Vagina (tissue), 2 donors: Measurements from ENCODE around the gene TTC32.

Experiments used
- POLR2A ChIP-seq, 2 donors: fragments of 450-650 bp; IDR thresholded peaks; one replicate each; pipeline ENCODE4 v1.6.1; 2017; ENCODE audit warnings: antibody characterized with exemption in 2 of 2, mild to moderate bottlenecking in 2 of 2, moderate library complexity in 2 of 2
- POLR2AphosphoS5 ChIP-seq, 2 donors: sonication (generic); formaldehyde crosslinking; IDR thresholded peaks; one replicate each; pipeline ENCODE4 v1.9.0; 2017; ENCODE audit warnings: antibody characterized with exemption in 2 of 2, mild to moderate bottlenecking in 2 of 2, low read depth in 1 of 2; ENCODE audit not compliant: insufficient read depth in 1 of 2
- TF ChIP-seq, protein P1 (sequence below), 3 experiments: fragments of 450-650 bp in 2 of 3; fragments of 200-600 bp in 1 of 3; sonication (generic) in 1 of 3; IDR thresholded peaks; one replicate each; pipeline ENCODE4 v1.5.1; 2017 to 2019; ENCODE audit warnings: antibody characterized with exemption in 3 of 3, mild to moderate bottlenecking in 2 of 3, moderate library complexity in 2 of 3

DNA sequence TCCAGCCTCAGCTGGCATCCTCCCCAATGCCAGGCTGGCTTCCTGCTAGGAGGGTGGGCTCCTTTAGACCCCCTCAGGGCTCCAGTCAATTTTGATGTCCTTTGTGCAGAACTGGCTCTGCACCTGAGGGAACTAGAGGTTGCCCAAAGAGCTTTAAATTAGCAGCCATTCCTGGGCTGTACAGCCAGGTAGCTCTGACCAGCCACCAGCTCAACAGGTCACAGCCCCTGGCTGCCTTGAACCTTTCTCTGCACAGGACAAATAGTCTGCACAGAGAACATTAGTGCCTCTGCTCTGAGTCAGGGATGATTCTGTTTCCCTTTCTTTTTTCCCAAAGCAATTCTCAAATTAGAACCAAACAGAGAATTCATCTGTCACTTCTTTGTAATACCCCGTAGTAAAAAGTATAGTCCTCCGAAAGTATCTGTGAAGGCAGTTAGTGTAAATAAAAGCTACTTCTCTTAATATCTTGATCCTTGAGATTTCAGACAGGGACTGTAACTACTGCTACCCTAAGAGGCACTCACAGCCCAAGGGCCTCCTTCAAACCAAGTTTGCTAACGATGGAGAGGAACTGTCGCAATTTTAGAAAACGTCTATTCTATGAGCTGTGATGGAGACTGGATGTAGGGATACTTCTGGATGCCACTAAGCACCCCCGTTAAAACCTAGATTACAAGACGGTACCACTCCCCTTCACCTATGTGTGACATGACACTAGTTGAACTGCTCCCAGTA lies 3.0 kb downstream of the TTC32 start:
- no peak for TF ChIP-seq POLR2A (IDR thresholded peaks at IDR 0.05)
- TF ChIP-seq, protein P1, sequence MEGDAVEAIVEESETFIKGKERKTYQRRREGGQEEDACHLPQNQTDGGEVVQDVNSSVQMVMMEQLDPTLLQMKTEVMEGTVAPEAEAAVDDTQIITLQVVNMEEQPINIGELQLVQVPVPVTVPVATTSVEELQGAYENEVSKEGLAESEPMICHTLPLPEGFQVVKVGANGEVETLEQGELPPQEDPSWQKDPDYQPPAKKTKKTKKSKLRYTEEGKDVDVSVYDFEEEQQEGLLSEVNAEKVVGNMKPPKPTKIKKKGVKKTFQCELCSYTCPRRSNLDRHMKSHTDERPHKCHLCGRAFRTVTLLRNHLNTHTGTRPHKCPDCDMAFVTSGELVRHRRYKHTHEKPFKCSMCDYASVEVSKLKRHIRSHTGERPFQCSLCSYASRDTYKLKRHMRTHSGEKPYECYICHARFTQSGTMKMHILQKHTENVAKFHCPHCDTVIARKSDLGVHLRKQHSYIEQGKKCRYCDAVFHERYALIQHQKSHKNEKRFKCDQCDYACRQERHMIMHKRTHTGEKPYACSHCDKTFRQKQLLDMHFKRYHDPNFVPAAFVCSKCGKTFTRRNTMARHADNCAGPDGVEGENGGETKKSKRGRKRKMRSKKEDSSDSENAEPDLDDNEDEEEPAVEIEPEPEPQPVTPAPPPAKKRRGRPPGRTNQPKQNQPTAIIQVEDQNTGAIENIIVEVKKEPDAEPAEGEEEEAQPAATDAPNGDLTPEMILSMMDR (IDR thresholded peaks at IDR 0.05), result no peak
- no peak for TF ChIP-seq POLR2AphosphoS5 (IDR thresholded peaks at IDR 0.05; ENCODE audit: insufficient read depth in 1 of 2, low read depth in 1 of 2)
